HL-60/S4 (cell line): ENCODE data around the gene IMMP1L.

Source experiments
- in situ Hi-C: fragments of 300-500 bp; cut with MboI; formaldehyde crosslinking; loops from 2 replicates; pipeline ENCODE4 v1.14.3; 2022; ENCODE audit warnings: low sequenced_read_pairs

IMMP1L gene

DNA sequence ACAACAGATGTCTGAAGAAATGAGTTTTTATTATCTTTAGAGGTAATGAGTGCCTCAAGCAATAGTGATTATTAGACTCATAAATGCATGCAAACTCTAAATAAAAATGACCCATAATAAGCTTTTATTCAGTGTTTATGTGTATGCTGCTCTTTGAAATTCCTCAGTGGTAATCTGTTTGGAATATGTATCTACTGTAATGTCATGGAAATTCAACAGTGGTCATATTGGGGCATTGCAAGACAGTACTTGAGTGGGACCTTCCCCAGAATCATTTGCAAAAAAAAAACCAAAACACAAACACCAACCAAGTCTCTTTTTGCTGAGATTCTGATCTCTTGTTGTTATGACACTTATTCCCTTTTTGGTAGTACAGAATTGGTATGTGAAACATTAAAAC lies 104.8 kb downstream of the IMMP1L start:
- in situ Hi-C loops, result no loop called here

- in situ Hi-C loops, result loop anchor here (25.0 kb wide), 2 partner anchors 465 to 765 kb away; no protein-coding TSS in a partner anchor
Observed at GRCh38 chr11:31397239-31397834, 112.1 kb downstream of the IMMP1L start.

DNA sequence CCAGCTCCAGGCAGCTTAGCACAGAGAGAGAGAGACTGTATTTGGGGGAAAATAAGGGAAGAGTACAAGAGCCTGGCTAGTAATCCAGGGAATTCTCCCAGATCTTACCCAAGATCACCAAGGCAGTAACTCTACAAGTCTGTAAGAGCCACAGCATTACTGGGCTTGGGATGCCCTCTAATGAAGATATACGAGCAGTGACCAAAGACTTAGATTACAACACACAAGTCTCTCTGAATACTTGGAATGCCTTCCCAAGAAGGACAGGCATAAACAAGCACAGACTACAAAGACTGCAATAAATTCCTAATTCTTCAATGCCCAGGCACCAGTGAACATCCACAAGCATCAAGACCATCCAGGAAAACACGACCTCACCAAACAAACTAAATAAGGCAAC lies 122.0 kb downstream of the IMMP1L start:
- in situ Hi-C loops, result loop anchor here (25.0 kb wide), 2 partner anchors 475 to 775 kb away; no protein-coding TSS in a partner anchor

DNA sequence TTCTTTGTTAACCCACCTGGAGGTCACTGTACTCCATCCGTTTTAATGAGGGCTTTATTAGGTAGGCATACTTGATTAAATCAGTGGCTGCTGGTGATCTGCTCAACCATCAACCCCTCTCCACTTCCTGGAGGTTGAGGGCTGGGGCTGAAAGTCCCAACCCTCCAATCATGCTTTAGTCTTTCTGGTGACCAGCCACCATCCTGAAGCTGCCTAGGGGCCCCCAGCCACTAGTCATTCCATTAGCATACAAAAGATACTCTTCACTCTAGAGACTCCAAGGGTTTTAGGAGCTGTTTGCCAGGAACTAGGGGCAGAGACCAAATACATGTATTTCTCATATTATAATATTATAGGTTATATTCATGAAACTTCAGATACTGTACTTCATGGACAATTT lies 126.3 kb downstream of the IMMP1L start:
- in situ Hi-C loops, result loop anchor here (25.0 kb wide), 2 partner anchors 479 to 779 kb away; no protein-coding TSS in a partner anchor
